Measurements from ENCODE around the gene SEZ6.

DNA sequence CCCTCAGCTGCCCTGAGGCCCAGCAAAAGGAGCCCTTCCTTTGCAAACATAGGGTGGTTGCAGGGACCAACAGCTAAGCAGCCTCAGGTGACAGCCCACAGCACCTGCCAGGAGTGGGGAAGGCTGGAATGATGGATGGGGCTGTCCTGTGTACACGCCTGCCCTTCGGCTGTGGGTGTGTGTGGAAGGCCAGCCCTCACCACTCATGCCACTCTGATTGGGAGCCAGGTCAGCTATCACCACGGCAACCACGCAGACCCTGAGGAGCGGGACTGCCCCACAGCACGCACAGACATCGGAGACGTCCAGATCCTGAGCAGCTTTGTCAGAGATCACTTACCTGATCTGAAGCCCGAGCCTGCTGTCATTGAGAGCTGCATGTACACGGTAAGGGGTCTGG lies 49.0 kb upstream of the SEZ6 start:
- TF ChIP-seq POLR2A (IDR thresholded peaks at IDR 0.05) (no peak), CTCF (IDR thresholded peaks at IDR 0.05) (no peak), EP300 (IDR thresholded peaks at IDR 0.05) (no peak), POLR2AphosphoS5 (IDR thresholded peaks at IDR 0.05) (no peak)
